HEK293 (cell line): ENCODE measurements around the gene COL13A1.

ENCODE experiments used
- ZNF121 ChIP-seq: fragments of 450-650 bp; formaldehyde crosslinking; IDR thresholded peaks from 2 replicates; pipeline ENCODE4 v1.5.1; 2016; ENCODE audit warnings: missing biosample characterization, missing genetic modification characterization
- ZNF423 ChIP-seq: fragments of 450-650 bp; formaldehyde crosslinking; IDR thresholded peaks from 2 replicates; pipeline ENCODE4 v1.5.1; 2016; ENCODE audit warnings: missing biosample characterization, missing genetic modification characterization

DNA sequence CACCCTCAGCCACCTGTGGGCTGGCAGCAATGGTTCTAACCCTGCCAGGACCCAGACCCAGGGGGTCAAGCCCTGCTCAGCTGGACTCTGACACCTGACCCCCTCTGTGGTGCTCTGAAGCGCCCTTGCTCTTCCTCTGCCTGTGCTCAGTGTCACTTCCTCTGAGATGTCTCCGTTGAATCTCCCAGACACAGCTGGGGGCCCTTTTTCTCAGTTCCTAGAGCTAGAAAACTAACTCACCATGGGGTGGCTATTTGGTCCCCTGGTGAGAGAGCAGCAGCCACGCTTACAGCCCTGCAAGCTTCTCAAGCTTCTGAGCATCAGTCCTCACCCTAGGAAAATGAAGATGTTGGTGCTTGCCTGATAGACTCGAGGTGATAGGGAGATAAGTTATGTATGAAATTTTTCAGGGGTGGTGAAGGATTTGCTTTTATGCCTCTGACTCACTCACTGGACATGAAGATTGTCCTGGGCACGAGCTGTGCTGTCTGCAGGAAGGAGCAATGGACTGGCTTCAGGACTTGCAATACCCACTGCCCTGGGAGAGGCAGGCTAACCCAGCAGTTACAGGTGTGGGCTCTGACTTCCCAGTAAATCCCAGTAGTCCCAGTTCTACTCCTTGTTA is 29.6 kb downstream of the COL13A1 start:
- no peak for TF ChIP-seq ZNF423 (tag by site-specific recombination)
- TF ChIP-seq ZNF121 (tag by site-specific recombination): no peak
